Calu3 (cell line): ENCODE results near the gene RELCH. TPM values are rescaled to one million over a fixed set of nuclear protein-coding genes. Genes with fewer than 3 reads are reported as not detected.

Experiments used
- BruUV-seq: library from RNA; stranded (reverse); fragments of 400-500 nt; replicated peaks from 2 replicates; lab custom pipeline; 2021; lab: Mats Ljungman, UMichigan
- CTCF ChIA-PET: fragments of 300-600 bp; sonication (Branson Sonifier 250); formaldehyde crosslinking; loops from one replicate; lab custom pipeline; 2022; ENCODE audit warnings: antibody characterized with exemption; lab: Charles Lee
- DNase-seq: peaks from one replicate; pipeline ENCODE4 v3.0.0; 2022
- H3K27ac Mint-ChIP-seq: one replicate; pipeline ENCODE4 v1.8.0; 2022; ENCODE audit warnings: mixed read lengths; ENCODE audit not compliant: unreplicated experiment
- H3K27me3 Mint-ChIP-seq: one replicate; pipeline ENCODE4 v1.8.0; 2022; ENCODE audit warnings: mixed read lengths; ENCODE audit not compliant: unreplicated experiment
- H3K36me3 Mint-ChIP-seq: one replicate; pipeline ENCODE4 v1.8.0; 2022; ENCODE audit warnings: mild to moderate bottlenecking, moderate library complexity, mixed read lengths; ENCODE audit not compliant: insufficient read depth, unreplicated experiment
- H3K4me1 Mint-ChIP-seq: one replicate; pipeline ENCODE4 v1.8.0; 2022; ENCODE audit warnings: mild to moderate bottlenecking, low read depth, mixed read lengths; ENCODE audit not compliant: unreplicated experiment
- H3K4me3 Mint-ChIP-seq: one replicate; pipeline ENCODE4 v1.8.0; 2022; ENCODE audit warnings: mild to moderate bottlenecking, low read depth, moderate library complexity, mixed read lengths; ENCODE audit not compliant: unreplicated experiment
- H3K9me3 Mint-ChIP-seq: one replicate; pipeline ENCODE4 v1.8.0; 2022; ENCODE audit warnings: low read depth, mixed read lengths; ENCODE audit not compliant: unreplicated experiment
- CTCF ChIP-seq: fragments of 200-600 bp; IDR thresholded peaks from one replicate; pipeline ENCODE4 v1.8.0; 2022; ENCODE audit warnings: antibody characterized with exemption; ENCODE audit not compliant: unreplicated experiment
- intact Hi-C: fragments of 100-400 bp; cut with micrococcal nuclease; formaldehyde crosslinking; loops from one replicate; pipeline ENCODE4 v1.10.0; 2022; ENCODE audit not compliant: unreplicated experiment
- total RNA-seq: library from RNA; stranded (reverse); gene quantifications from 2 replicates; pipeline ENCODE4 v1.2.3, GENCODE V29; 2022

RELCH gene
- total RNA-seq, 1 experiment from 2014 or later: 54.5 TPM

GRCh38 chr18:62288665-62289008, 101.6 kb downstream of the RELCH start:
- CTCF ChIA-PET: no interaction called here
- no peak for TF ChIP-seq CTCF
- Mint-ChIP-seq H3K4me3 (no peak overlapping the region), H3K9me3 (no peaks in the 10 kb centered on the region), H3K27ac (no peak overlapping the region), H3K27me3 (no peaks in the 10 kb centered on the region), H3K36me3 (peaks cover 7% of the 10 kb centered on the region), H3K4me1 (peaks cover 16% of the 10 kb centered on the region)
- intact Hi-C loops: no loop called here
- no TSS peak for BruUV-seq
- no peak for DNase-seq

DNA sequence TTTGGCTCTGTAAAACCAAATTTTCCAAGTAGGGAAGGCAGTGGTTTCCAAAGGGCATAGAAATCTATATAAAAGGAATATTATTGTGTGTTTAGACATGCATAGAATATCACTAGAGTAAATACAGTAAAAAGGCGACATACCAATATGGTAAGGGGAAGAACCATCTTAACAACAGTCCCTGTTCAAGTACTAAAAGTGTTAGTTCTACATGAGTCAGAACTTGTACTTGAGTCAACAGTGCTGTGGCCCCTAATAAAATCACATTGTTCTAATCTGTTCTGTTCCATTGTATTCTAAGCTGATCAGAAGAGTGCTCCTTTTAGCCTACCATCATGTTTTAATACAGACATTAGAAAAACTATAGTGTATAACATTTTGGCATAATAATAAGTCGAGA, 102.0 kb downstream of the RELCH start:
- H3K27ac Mint-ChIP-seq: no peak overlapping the region
- TF ChIP-seq CTCF: no peak
- intact Hi-C loops: no loop called here
- BruUV-seq: no TSS peak
- CTCF ChIA-PET: interaction anchor here (0.7 kb wide), 1 partner anchor 10 kb away, joined by 3 read pairs; no protein-coding TSS in a partner anchor
- no peak for DNase-seq
- H3K27me3 Mint-ChIP-seq: no peaks in the 10 kb centered on the region
- H3K4me3 Mint-ChIP-seq: no peak overlapping the region
- peaks cover 16% of the 10 kb centered on the region for H3K4me1 Mint-ChIP-seq
- peaks cover 6% of the 10 kb centered on the region for H3K36me3 Mint-ChIP-seq
- H3K9me3 Mint-ChIP-seq: no peaks in the 10 kb centered on the region

DNA sequence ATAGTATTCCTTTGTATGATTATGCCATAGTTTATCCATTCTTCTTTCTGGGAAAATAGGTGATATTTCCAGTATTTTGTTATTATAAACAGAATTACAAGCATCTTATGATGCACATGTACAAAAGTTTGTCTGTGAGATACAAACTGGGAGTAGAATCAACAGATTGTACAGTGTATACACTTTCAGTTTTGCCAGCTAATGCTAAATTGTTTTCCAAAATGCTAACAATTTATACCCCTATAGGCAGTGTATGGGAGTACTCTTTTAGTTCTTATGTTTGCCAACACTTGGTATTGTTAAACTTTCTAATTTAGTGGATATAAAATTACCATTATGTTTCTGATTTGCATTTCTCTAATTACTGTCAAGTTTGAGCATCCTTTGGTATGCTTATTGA, 107.0 kb downstream of the RELCH start:
- Mint-ChIP-seq H3K4me3 (no peak overlapping the region), H3K4me1 (no peaks in the 10 kb centered on the region), H3K27ac (no peak overlapping the region), H3K9me3 (no peaks in the 10 kb centered on the region), H3K36me3 (peaks cover 6% of the 10 kb centered on the region), H3K27me3 (no peaks in the 10 kb centered on the region)
- CTCF ChIA-PET: no interaction called here
- DNase-seq: no peak
- no TSS peak for BruUV-seq
- TF ChIP-seq CTCF: no peak
- intact Hi-C loops: no loop called here

- intact Hi-C loops: no loop called here
- Mint-ChIP-seq H3K4me3 (no peak overlapping the region), H3K9me3 (no peaks in the 10 kb centered on the region), H3K27me3 (no peaks in the 10 kb centered on the region), H3K4me1 (no peaks in the 10 kb centered on the region), H3K27ac (no peak overlapping the region), H3K36me3 (peaks cover 10% of the 10 kb centered on the region)
- CTCF ChIA-PET: no interaction called here
- no peak for TF ChIP-seq CTCF
- BruUV-seq: no TSS peak
- no peak for DNase-seq
Observed at GRCh38 chr18:62300359-62300963, 113.4 kb downstream of the RELCH start.
